HG02870 (cell line): Measurements from ENCODE around the gene KIAA1958.
"Not testable (repeated sequence)": the region's sequence is repeated elsewhere in the genome, so short reads cannot be mapped to it uniquely, and the experiment has no call there.

ENCODE experiments used
- ATAC-seq: cut with Tn5 transposase; IDR thresholded peaks from one replicate; pipeline ENCODE4 v1.9.1; 2021; ENCODE audit warnings: mild to moderate bottlenecking, moderate library complexity; ENCODE audit not compliant: unreplicated experiment

KIAA1958 gene

DNA sequence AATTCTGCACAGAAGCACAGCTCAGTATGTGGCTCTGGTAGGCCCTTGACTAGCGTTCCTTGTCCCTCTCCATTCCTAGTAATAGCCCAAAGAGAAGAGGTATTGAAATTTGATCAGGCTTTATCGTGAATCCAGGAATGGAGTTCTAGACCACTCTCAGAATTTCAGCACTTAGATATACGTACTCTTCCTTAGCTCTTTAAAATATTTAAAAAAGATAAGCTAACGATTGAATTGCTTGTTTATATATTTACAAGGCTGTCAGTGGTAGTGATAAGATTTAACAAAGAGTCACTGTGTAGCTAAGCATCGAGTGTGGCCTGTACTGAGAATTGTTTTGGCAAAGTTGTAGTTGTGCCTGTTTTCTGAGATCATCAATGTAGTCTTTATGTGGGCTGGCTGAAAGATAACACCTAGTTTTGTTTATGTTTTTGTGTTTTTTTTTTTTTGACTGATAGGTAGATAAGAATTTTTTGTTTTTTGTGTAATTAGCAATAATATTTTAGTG is 2.5 kb downstream of the KIAA1958 start:
- no peak for ATAC-seq

DNA sequence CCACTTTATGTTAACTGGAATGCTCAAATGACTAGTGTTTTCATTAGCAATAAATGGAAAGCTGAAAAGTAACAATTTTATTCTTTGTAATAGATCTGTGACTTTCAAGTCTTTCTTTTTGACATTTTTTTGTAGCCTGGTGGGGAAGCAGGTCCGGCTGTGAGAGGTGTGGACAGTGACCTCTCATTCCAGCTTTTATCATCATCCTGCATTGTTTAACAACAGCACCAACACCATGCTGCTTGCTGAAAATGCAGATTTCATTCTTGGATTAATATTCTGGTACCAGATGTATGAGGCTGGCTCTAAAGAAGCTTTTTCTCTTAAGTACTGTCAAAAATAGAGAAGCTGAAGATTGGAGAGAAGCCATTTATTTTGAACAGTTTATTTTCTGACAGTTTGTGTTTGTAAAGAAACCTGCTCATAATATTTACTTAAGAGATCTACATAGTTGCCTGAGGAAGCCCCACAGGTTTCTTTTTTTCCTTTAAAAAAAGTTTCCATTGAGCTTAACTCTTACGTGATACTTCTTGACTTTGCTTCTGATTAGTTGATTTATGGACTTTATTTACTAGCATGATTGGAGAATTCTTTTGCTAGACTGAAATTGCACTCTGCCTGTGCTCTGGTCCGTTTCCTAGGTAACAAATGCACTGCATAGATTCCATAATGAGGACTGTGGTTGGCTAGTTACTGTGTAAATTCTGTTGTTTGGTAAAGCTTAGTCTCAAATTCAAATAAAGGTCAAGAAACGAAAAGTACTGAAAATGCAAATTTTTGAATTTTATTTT is 3.4 kb downstream of the KIAA1958 start:
- no peak for ATAC-seq

DNA sequence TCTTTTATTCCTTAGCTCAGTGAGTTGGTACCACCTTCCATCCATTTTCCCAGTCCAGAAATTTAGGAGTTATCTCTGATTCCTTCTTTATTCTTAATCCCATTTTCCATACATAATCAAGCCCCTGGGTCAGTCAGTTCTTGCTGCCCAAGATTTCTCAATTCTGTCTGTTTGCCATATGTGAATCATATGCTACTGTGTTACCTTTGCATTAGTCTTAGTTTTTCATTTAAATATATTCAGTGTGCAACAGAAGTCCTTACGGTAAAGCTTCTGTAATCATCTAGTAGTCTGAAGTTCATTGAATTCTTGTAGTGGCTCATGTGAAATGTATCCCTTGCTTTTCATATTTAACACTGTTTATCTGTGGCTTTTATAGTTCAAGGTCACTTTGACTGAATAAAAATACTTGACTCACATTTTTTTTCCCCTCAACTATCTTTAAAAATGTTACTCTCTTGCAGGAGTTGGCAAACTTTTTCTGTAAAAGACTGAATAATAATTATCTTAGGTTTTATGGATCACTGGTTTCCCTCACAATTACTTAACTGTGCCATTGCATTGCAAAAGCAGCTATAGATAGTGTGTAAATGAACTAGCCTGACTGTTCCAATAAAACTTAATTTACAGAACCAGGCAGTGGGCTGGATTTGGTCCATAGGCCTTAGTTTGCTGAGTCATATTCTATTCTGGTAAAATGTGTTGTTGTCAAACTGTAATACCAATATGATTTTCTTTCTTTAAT is 6.9 kb downstream of the KIAA1958 start:
- ATAC-seq = no peak

DNA sequence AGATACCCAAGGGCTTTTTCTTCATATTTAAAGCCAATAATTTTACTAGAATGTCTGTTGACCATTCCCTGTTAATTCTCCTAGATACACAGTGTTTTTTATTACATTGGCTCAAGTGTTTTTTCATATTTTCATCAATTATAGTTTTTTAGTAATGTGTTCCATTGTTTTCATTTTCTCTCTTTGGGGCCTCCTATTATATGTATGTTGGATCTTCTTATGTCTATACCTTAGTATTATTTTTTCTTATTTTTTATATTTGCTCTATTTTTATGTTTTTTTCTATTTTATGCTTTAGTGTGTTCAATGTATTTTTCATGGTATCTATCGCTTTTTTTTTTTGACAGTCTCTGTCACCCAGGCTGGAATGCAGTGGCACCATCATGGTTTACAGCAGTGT is 7.5 kb downstream of the KIAA1958 start:
- no peak for ATAC-seq

DNA sequence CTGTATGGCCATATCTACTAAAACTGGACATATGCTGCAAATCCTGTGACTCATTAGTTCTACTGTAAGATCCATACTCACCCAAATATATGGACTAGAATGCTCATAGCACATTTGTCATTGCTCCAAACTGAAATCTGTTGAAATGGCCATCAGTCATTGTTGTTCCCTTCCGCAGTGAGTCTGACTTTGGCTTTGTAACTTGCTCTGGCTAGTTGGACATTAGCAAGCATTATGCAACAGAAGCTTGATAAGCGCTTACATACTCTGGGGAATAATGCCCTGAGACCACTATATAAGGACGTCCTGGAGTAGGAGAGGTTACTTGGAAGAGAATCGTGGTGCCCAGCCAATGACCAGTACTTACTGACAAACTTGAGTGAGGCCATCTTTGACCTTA is 9.0 kb downstream of the KIAA1958 start:
- no peak for ATAC-seq

DNA sequence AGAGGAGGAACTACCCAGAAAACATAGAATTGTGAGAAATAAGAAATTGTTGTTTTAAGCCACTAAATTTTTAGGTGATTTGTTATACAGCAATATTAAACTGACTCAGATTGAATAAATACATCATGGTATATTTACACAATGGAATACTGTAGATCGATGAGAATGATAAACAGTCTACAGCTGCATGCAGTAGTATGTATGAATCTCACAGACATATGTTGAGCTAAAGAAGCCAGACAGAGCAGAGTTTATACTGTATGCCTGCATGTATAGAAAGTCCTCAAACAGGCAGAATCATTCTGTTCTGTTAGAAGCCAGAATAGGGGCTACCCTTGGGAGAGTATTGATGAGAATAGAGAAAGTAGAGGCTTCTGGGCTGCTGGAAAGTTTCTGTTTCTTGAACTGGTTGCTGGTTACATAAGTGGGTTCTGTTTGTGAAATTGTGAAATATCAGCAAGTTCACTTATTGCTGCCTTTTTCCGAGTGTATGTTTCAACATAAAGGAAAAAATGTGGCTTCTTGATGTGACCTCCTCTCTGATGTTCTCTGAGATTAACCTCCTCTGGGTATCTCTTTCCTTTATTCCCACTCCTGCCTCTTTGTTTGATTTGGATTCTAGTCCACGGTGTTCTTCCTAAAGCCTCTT is 9.6 kb downstream of the KIAA1958 start:
- no peak for ATAC-seq

DNA sequence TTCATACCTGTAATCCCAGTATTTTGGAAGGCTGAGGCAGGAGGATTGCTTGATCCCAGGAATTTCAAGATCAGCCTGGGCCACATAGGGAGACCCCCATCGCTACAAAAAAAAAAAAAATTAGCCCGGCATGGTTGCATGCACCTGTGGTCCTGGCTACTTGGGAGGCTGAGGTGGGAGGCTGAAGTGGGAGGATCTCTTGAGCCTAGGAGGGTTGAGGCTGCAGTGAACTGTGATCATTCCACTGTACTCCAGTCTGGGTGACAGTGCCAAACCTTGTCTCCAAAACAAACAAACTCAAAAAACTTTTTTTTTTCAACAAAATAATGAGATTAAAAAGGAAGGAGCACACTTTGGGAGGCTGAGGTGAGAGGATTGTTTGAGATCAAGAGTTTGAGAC is 14.2 kb downstream of the KIAA1958 start:
- ATAC-seq = no peak

DNA sequence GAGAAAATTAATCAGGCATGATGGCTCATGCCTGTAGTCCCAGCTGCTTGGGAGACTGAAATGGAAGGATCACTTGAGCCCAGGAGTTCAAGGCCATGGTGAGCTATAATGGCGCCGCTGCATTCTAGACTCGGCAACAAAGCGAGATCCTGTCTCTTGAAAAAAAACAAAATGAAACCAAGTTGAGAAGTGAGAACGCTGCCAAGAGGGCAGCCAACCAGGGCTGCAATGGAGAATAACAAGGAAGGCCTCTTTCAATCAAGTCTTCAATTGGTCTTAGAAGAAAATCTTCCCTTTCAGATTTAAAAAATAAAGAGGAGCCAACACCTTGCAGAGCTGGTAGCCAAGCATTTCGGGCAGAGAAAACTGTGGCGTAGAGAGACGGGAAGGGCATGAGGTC is 14.7 kb downstream of the KIAA1958 start:
- ATAC-seq = no peak

DNA sequence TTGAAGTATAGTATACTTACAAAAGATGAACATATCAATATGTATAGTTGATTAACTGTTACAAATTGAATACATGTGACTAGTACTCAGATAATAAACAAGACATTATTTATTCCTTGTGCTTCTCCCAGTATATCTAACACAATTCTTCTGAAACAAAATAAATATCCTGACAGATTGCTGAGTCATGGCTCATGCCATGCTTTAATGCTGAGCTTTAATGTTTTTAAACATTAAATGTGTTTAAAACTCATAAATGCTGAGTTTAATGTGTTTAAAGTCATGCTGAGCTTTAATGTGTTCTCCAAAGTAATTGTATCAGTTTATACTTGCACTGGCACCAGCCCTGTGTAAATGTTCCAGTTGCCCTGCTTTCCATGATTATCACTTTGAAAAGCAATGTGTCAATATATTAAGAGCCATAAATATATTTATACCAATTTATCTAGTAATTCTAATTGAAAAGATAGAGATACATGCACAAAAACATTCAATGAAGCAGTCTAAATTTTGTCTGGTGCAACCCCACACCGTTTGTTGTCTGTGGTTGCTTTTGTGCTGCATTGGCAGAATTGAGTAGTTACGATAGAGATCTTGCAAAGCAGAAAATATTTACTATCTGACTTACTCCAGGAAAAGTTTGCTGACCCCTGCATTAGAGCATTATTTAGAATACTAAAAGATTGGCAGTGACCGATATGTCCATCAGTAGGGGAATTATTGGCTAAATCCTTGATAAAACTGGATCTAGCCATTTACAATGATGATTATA is 15.7 kb downstream of the KIAA1958 start:
- no peak for ATAC-seq

DNA sequence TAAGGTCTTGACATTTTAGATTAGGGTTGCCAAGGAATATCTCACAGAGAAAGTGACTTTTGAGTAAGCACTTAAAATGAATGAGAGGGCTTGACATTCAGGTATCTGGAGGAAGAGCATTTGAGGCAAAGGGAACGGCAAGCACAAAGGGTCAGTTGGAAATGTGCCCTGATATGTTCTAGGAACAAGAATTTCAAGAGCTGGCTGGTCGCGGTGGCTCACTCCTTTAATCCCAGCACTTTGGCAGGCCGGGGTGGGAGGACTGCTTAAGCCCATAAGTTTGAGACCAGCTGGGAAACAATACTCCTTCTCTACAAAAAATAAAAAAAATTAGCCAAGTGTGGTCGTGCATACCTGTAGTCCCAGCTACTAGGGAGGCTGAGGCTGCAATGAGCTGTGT is 16.5 kb downstream of the KIAA1958 start:
- no peak for ATAC-seq

DNA sequence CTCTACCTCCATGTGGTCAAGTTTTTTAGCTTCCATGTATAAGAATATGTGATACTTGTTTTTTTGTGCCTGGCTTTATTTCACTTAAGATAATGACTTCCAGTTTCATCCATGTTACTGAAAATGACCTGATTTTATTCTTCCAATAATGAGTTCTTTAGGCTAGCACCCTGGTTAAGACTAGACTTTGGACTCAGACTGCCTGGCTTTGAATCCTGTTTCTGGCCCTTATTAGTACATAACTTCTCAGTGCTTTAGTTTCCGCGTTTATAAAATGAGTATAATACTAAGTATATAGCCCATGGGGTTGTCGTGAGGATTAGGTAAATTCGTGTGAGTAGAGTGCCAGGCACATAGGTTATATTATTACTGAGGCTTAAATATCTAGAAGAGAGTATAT is 18.5 kb downstream of the KIAA1958 start:
- ATAC-seq = no peak

DNA sequence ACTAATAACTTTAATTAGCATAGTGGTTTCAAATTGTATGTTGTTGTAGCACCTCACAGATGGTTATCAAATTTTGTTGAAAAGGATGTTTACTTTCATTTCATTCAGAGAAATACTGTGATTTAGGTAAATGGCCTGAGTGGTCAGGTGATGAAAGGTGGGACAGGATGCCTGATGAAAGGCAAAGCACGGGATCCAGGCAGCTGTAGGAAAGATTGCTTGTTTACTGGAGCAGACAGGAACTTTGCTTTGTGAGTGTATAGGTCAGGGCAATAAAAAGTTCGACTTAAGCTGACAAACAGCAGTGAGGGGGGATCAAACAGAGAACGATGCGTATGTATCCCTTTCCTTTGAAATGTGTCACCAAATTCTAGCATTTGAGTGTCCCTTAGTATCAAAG is 19.0 kb downstream of the KIAA1958 start:
- no peak for ATAC-seq

DNA sequence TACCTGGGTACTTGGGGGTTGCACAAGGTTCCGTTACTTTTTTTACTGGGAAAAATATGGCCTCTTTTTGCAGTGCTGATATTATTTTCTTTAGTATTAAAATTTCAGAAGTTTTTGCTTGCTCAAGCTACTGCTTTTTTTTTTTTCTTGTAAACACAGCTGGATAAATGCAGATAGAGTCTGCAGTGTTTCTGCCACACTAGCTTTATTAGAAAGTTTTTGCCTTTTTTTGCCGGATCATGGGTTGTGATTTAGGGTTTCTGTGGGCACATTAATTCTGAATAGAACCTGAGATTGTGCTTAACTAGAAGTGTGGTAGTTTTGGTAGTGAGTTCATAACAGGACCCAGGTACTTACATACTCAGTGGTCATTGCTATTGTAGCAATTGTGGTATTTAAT is 19.9 kb downstream of the KIAA1958 start:
- ATAC-seq = no peak

DNA sequence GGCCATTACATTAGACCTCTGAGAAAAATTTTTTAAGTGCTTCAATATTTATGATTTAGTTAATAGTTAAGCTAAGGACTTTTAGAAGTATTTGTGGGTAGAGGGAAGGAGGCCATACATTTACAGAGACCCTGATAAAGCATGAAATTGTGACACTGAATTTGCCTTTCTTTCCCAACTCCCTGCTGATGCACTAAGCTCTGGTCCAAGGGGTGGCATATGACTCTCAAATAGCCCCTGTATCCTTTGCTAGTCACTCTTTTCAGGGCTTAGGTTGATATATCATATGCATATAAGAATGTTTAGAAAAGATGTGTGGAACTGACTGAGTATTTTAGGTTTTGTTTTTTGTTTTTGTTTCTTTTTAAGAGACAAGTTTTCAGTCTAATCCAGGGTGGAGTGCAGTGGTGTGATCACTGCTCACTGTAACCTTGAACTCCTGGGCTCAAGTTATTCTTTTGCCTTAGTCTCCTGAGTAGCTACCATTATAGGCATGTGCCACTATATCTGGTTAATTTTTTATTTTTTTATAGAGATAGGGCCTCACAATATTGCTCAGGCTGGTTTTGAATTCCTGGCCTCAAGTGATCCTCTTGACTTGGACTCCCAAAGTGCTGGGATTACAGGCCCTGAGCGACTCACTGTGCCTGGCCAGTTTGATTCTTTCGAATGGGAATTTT is 20.5 kb downstream of the KIAA1958 start:
- no peak for ATAC-seq

DNA sequence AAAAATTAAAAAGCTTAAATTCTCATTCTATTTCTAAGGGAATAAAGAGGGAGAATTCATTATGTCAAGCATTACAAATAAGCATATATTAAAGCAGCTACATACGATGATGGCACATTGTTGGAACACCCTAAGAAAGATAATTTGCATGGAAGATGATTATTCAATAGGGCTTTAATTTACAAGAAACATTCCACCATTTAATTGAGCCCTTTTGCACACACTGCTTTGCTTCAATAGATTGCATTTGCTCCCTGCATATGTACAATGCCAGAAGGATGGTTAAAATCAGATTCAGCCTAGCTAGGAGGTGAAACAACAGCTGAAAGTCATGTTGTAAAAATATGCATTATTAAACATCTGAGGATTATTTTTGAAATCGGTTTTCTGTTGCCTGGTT is 21.8 kb downstream of the KIAA1958 start:
- ATAC-seq = no peak

DNA sequence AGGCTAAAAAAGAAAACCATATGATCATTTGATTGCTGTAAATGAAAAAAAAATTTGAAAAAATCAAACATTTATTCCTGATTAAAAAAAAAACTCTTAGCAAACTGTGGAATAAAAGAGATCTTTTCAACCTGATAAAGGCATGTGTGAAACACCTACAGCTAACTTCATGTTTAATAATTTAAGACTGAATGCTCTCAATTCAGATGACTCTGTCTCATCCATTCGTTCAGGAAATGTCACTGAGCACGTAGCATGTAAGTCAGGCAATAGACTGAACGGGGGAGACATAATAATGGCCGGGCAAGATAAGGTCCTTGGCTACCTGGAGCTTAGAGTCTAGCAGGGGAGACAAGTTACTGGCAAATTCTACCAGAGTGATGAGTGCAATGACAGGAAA is 25.8 kb downstream of the KIAA1958 start:
- not testable (repeated sequence) for ATAC-seq

DNA sequence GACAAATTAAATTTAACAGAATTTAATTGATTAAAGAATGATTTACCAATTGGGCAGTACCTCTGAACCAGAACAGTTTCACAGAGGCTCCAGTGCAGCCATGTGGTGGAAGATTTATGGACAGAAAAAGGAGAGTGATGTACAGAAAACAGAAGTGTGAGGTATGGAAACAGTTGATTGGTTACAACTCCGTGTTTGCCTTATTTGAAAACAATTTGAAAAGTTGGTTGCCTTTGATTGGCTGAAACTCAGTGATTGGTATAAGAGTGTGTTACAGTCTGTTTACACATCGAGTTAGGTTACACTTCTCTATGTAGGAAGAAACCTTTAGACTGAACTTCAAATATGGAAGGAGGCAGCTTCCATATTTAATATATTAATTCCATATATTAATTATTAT is 30.1 kb downstream of the KIAA1958 start:
- ATAC-seq = no peak

DNA sequence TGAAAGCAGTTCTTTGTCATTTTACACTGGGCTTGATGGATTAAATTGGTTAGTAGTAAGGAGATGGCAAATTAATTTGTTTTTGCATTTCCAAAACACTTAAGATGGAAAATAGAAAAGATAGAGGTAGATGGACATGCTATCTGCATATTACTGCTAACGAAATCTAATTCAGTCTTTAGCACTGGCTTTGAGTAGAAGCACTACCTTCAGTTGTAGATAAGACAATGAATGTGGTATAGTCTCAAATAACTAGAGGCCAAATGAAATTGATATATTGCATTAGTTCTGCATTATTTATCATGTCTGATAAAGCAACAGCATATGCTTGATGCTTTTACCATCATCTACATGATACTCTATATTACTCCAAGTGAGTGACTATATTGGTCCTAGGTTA is 33.4 kb downstream of the KIAA1958 start:
- ATAC-seq = no peak

DNA sequence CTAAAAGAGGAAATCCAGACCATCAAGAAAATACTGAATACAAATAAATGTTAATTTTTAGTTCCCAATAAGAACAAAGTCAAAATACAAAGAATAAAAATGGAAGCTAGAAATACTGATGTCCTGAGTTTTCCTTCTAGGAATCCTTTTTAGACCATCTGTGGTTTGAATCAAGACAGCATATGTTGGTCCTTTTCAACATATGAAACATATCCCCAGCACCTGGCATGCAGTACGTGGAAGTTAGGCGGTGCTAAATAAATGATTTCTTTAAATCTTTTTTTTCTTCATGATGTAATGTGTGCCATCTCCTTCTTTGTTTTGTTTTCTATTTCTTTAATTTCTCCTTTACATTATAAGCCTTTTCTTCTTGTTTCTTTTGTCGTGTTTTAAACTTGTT is 34.0 kb downstream of the KIAA1958 start:
- no peak for ATAC-seq

DNA sequence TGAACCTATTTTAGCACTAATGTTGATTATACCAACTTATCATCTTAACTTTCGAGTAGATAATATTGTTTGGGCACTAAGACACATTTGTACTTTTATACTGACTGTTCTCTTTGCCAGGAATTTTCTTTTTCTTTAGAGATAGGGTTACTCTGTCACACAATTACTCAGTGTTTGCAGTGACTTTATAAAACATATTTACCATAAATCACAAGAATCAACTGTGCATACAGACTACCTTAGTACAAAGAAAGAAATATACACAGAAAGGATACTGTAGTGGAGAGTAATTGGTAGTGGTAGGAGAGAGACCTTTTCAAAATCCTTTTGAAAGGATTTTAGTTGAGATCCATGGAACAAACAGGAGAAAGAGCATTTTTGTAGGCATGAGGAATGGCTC is 40.3 kb downstream of the KIAA1958 start:
- ATAC-seq = no peak

DNA sequence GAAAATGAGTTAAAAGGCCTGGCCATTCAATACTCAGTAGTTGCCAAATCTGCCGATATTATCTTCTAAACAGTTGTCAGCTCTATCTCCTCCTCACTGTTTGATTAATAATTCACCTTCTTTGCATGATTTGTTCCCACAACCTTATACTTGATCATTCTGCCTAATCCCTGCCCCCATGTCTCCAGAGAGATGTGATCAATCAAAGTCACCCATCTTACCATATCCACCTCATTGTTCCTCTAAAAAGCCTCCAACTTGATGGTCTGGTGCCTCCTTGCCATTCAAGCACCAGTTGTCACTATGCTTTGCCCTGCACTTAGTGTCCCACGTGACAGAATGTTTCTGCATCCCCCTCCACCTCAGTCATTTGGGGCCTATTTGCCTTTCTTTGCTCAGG is 41.3 kb downstream of the KIAA1958 start:
- no peak for ATAC-seq
